ENCODE results near the gene HACD1. TPM values are rescaled to one million over a fixed set of nuclear protein-coding genes. Genes with fewer than 3 reads are reported as not detected.
"Not testable (repeated sequence)": the region's sequence is repeated elsewhere in the genome, so short reads cannot be mapped to it uniquely, and the experiment has no call there.

Gene HACD1
- total RNA-seq, 1 donor from 2014 or later: 5.4 TPM

GRCh38 chr10:17606547-17607040 lies 10.6 kb downstream of the HACD1 start:
- no peaks in the 10 kb centered on the region for H3K36me3 Mint-ChIP-seq (ENCODE audit: unreplicated experiment)
- no peaks in the 10 kb centered on the region for H3K27me3 Mint-ChIP-seq (ENCODE audit: unreplicated experiment)
- no peak overlapping the region for H3K27ac Mint-ChIP-seq (ENCODE audit: unreplicated experiment)
- no peaks in the 10 kb centered on the region for H3K9me3 Mint-ChIP-seq (ENCODE audit: unreplicated experiment)
- no peak for DNase-seq
- no peaks in the 10 kb centered on the region for H3K4me1 Mint-ChIP-seq (ENCODE audit: low read depth, unreplicated experiment)
- no peak overlapping the region for H3K4me3 Mint-ChIP-seq (ENCODE audit: unreplicated experiment)
- no peak for TF ChIP-seq CTCF (IDR thresholded peaks at IDR 0.05; ENCODE audit: partially characterized antibody, unreplicated experiment)

GRCh38 chr10:17605936-17606335 lies 11.2 kb downstream of the HACD1 start:
- Mint-ChIP-seq H3K4me1 (ENCODE audit: low read depth, unreplicated experiment) (no peaks in the 10 kb centered on the region), H3K27me3 (ENCODE audit: unreplicated experiment) (no peaks in the 10 kb centered on the region), H3K4me3 (ENCODE audit: unreplicated experiment) (no peak overlapping the region), H3K36me3 (ENCODE audit: unreplicated experiment) (no peaks in the 10 kb centered on the region), H3K27ac (ENCODE audit: unreplicated experiment) (no peak overlapping the region), H3K9me3 (ENCODE audit: unreplicated experiment) (no peaks in the 10 kb centered on the region)
- TF ChIP-seq CTCF (IDR thresholded peaks at IDR 0.05; ENCODE audit: partially characterized antibody, unreplicated experiment): no peak
- no peak for DNase-seq

GRCh38 chr10:17599089-17599488 lies 18.1 kb downstream of the HACD1 start:
- no peak for DNase-seq
- Mint-ChIP-seq H3K27ac (ENCODE audit: unreplicated experiment) (no peak overlapping the region), H3K4me1 (ENCODE audit: low read depth, unreplicated experiment) (no peaks in the 10 kb centered on the region), H3K27me3 (ENCODE audit: unreplicated experiment) (no peaks in the 10 kb centered on the region), H3K36me3 (ENCODE audit: unreplicated experiment) (no peaks in the 10 kb centered on the region), H3K4me3 (ENCODE audit: unreplicated experiment) (no peak overlapping the region), H3K9me3 (ENCODE audit: unreplicated experiment) (no peaks in the 10 kb centered on the region)
- TF ChIP-seq CTCF (IDR thresholded peaks at IDR 0.05; ENCODE audit: partially characterized antibody, unreplicated experiment): no peak

- no peak for DNase-seq
- H3K36me3 Mint-ChIP-seq (ENCODE audit: unreplicated experiment): no peaks in the 10 kb centered on the region
- no peak overlapping the region for H3K27ac Mint-ChIP-seq (ENCODE audit: unreplicated experiment)
- no peaks in the 10 kb centered on the region for H3K27me3 Mint-ChIP-seq (ENCODE audit: unreplicated experiment)
- no peaks in the 10 kb centered on the region for H3K4me1 Mint-ChIP-seq (ENCODE audit: low read depth, unreplicated experiment)
- no peak for TF ChIP-seq CTCF (IDR thresholded peaks at IDR 0.05; ENCODE audit: partially characterized antibody, unreplicated experiment)
- no peak overlapping the region for H3K4me3 Mint-ChIP-seq (ENCODE audit: unreplicated experiment)
- no peaks in the 10 kb centered on the region for H3K9me3 Mint-ChIP-seq (ENCODE audit: unreplicated experiment)
These were observed 19.8 kb downstream of the HACD1 start for GRCh38 chr10:17597386-17597785.

- Mint-ChIP-seq H3K27ac (ENCODE audit: unreplicated experiment) (no peak overlapping the region), H3K4me3 (ENCODE audit: unreplicated experiment) (no peak overlapping the region), H3K4me1 (ENCODE audit: low read depth, unreplicated experiment) (no peaks in the 10 kb centered on the region), H3K9me3 (ENCODE audit: unreplicated experiment) (no peaks in the 10 kb centered on the region), H3K27me3 (ENCODE audit: unreplicated experiment) (no peaks in the 10 kb centered on the region), H3K36me3 (ENCODE audit: unreplicated experiment) (no peaks in the 10 kb centered on the region)
- DNase-seq: no peak
- TF ChIP-seq CTCF (IDR thresholded peaks at IDR 0.05; ENCODE audit: partially characterized antibody, unreplicated experiment): no peak
These were observed 26.1 kb downstream of the HACD1 start for GRCh38 chr10:17590969-17591645.

GRCh38 chr10:17589316-17589715 lies 27.9 kb downstream of the HACD1 start:
- not testable (repeated sequence) for H3K27me3 Mint-ChIP-seq (ENCODE audit: unreplicated experiment); DNase-seq; H3K36me3 Mint-ChIP-seq (ENCODE audit: unreplicated experiment); H3K4me1 Mint-ChIP-seq (ENCODE audit: low read depth, unreplicated experiment); H3K4me3 Mint-ChIP-seq (ENCODE audit: unreplicated experiment); H3K27ac Mint-ChIP-seq (ENCODE audit: unreplicated experiment); H3K9me3 Mint-ChIP-seq (ENCODE audit: unreplicated experiment)
